GM18909 (cell line): ENCODE data around the gene MESD.

ENCODE experiments used
- ATAC-seq: cut with Tn5 transposase; IDR thresholded peaks from one replicate; pipeline ENCODE4 v1.9.1; 2021; ENCODE audit warnings: mild to moderate bottlenecking; ENCODE audit not compliant: unreplicated experiment, poor library complexity

The MESD gene

DNA sequence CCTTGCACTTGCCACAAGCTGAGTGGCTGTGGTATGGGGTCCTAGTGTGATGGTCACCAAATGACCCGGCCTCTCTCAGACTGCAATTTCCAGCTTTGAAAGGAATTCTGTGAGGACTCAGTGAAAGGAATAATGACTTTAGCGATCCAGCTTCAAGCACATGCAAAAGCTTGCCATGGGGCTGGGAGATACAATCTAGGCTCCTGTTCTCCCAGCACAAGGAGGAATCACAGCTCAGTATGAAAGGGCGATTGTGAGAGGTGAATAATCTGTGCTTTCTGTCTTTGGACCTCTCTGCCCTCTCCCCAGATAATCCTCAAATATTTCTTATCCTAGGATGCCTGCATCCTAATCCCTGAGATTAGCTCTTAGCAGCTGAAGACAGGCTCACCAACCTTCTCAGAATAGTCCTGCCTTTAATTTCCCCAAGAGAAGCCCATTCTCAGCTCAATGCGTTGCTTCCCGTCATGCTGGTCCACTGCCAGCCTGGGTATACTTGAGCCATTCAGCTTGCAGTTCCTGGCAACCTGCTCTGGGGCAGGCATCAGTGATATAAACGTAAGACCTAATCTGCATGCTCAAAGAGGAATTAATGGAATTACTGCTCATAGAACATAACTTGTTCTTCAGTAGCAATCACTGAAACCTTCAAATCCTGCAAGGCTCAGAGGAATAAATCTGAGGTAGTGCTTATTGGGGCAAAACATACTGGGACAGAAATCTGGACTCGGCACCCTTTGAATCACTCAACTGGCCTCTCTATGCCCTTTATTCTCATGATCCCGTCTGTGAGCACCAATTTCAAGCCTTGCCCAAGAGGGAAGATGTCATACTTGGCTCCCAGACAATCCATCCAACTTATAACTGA, 26.2 kb upstream of the MESD start:
- ATAC-seq: no peak

GRCh38 chr15:81014446-81015093, 25.0 kb upstream of the MESD start:
- ATAC-seq: no peak

- no peak for ATAC-seq
Measured at GRCh38 chr15:81013396-81013929, 23.8 kb upstream of the MESD start.

DNA sequence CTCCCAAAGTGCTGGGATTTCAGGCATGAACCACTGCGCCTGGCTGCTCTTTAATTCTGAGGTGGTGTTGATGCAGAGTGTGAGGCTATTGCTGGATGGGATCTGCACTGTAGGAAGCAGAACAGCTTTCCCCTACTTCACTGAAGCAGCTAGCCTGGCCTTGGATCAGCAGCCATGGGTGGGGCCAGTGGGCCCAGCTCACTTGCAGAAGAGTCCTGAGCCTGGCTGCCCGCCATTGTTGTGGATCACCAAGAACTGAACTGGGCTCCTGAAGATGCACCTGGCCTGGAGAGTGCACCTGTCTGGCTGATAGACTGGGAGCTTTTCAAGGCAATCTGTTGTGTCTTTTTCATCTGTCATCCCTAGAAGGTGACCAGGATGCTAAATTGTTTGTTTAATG, 23.0 kb upstream of the MESD start:
- ATAC-seq: no peak

DNA sequence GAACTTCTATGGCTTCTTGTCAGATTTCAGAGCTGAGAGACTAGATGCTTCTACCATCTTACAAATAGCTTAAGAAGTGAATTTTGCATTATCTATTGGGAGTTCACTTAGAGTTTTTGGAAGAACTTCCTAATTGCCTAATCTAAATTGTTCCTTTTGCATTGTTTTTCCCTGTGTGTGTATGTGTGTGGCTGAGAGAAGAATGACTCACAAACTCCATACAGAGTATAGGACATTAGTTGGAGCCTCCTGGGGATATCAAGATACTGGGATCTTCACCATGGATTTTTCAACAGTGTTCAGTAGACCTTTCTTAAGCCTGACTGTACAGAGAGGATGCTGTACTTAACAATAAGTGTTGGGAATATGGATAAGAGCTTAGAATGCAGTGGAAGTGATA, 22.0 kb upstream of the MESD start:
- no peak for ATAC-seq

DNA sequence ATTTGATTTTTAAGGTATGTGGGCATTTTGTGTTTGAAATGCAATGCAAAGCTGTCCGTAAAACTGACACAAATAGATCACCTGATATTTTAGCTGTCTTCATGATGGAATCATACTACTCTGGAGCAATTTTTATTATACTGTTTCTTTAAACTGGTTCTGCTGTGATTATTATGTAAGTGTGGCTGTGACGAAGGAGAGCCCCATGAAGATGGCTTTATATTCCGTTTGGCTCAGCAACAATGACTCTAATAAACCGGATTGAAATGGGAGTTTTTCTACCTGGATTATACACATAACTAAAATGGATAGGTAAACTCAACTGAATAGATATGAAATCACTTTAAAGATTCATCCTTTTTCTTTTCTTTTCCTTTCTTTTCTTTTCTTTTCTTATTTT, 20.5 kb upstream of the MESD start:
- ATAC-seq: no peak

- no peak for ATAC-seq
Measured at GRCh38 chr15:81008312-81008711, 18.7 kb upstream of the MESD start.

DNA sequence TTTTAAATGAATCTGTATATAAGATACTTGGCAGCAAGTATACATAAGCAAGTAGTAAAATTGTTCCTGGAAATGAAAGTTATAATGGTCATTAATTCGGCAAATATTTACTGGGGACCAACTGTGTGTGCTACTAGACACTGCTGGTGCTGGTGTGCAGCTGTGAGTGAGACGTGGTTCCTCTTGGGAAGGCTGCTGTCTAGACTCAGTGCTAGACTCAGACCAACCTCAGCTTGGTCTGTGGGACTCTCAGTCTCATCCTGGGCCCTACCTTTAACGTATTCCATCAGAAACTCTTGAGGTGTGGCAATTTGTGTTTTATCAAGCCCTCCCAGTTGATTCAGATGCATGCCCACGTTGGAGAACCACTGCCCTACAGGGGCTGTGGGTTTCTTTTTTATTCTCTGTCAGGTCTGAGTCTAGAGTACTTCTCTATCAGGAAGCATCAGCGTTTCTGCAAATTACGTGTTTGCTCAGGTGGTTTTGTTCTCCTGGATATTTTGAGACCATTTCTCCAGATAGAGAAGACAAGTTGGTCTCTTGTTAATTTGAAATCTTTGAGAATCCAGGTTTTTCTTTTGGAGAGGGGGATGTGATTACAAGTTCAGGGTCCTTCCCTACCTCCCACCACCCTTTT, 17.9 kb upstream of the MESD start:
- ATAC-seq: no peak

GRCh38 chr15:81006124-81006523, 16.5 kb upstream of the MESD start:
- no peak for ATAC-seq

- no peak for ATAC-seq
Measured at GRCh38 chr15:81003097-81003350, 13.4 kb upstream of the MESD start.

GRCh38 chr15:81002331-81003096, 12.9 kb upstream of the MESD start:
- ATAC-seq: no peak

- no peak for ATAC-seq
Measured at GRCh38 chr15:81002009-81002330, 12.4 kb upstream of the MESD start.

DNA sequence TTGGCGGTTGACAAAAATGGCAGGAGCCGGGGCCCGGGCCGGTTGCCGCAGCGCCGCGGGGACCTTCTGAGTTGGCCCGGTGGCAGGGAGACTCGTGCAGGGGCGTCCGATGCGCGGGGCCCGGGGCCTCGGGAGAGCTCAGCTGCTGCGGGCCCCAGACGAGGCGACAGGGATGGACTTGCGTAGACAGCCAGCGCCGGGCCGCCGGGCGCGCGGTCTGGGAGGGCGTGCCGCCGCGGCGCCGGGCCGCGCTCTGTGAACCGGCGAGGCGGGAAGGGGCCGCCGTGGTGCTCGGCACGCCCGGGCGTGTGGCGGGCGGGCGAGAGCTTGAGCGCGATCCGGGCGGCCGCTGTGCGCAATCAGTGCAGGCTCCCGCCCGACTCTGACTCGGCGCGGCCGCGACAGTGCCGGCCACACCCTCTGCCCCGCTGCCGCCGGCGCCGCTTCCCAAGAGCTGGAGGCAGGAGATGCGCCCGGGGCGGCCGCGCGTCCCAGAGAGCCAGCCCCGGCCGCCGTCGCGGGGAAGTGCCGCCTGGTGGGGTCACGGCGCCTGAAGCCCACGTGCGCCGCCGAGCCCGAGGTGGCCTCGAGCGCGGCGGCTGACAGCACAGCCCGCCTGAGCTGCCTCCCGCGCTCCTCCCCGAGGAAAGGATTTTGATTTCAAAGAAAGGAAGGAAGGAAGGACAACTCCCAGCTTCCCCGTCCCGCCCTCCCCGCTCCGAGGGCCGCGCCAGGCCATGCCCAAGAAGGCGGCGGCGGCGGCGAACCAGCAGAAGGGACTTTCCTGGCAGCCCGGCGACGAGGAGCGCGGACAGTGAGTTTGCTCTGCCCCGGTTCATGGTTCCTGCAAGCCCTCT, 11.8 kb upstream of the MESD start:
- ATAC-seq: peak; percentile 41

GRCh38 chr15:81000624-81001151, 11.1 kb upstream of the MESD start, which contains the start of gene TLNRD1:
TLNRD1 (plus strand) TSS chr15:81000923; CDS start chr15:81002272, 1,349 bp downstream.
- peak; percentile 65 for ATAC-seq

- no peak for ATAC-seq
Measured at GRCh38 chr15:81000144-81000623, 10.6 kb upstream of the MESD start.

DNA sequence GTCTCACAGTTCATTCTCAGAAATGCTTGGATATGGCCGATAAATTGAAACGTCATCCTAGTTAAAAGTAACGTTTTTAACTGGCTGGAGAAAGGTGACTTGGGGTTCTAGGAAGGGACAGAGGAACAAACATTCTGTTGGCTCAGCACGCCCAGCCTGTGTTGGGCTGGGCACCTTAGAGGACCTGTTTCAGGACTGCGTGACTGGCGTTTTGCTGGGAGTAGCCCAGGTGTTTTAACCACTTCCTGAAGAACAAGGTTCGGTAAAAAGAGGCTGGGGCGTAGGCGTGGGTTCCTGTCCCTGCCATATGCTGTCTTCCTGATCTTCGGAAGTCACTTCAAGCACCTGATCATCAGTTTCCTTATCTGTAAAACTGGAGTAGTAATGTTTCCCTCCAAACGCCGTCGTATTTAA, 10.0 kb upstream of the MESD start:
- peak; percentile 38 for ATAC-seq

DNA sequence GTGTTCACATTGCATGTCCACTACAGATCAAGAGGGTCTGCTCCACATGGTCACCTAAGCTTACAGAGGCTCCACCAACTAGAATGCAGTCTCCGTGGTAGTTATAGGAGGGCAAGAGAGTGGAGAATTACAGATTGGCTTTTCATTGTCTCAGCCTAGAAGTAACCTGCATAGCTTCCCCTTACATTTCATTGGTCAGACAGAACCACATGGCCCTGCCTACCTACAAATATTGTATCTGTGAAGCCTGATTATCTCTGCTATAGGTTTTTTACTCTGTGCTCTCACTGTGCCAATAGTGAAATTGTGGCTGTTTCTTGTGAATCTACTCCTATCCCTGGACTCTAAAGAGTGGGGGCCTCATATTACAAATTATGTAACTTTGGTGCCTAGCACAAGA, 8.6 kb upstream of the MESD start:
- no peak for ATAC-seq

DNA sequence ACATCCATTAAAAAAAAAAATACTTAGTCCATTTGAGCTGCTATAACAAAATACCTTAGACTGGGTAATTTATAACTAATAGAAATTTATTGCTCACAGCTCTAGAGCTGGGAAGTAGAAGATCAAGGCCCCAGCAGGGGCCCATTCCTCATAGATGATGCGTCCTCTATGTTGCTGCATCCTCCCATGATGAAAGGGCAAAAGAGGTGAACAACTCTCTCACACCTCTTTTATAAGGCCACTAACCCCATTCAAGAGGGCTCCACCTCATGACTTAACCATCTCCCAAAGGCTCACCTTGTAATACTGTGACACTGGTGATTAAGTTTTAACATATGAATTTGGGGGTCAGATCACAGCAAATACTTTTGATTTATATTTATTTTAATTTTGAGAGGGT, 8.1 kb upstream of the MESD start:
- ATAC-seq: no peak

DNA sequence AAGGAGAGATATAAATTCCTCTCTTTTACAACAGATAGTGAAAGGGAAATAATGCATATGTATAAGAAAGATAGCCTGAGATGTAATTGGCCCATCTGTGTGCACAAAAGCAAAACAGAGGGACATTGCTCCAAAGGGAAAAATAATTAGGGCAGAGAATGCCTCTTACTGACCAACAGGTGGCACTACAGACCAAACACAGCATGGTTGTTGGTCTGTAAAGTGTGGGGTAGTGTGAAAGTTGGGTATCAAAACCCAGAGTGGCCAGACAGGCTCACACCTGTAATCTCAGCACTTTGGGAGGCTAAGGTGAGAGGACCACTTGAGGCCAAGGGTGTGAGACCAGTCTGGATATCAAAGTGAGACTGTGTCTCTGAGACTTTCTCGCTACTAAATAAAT, 6.6 kb upstream of the MESD start:
- no peak for ATAC-seq
